ENCODE measurements around the gene ELAVL2. TPM values are rescaled to one million over a fixed set of nuclear protein-coding genes. Genes with fewer than 3 reads are reported as not detected.
"Not testable (repeated sequence)": the region's sequence is repeated elsewhere in the genome, so short reads cannot be mapped to it uniquely, and the experiment has no call there.

Gene ELAVL2
- total RNA-seq, 8 experiments from 2014 or later, result 0.15 to 368 (median 179) TPM

DNA sequence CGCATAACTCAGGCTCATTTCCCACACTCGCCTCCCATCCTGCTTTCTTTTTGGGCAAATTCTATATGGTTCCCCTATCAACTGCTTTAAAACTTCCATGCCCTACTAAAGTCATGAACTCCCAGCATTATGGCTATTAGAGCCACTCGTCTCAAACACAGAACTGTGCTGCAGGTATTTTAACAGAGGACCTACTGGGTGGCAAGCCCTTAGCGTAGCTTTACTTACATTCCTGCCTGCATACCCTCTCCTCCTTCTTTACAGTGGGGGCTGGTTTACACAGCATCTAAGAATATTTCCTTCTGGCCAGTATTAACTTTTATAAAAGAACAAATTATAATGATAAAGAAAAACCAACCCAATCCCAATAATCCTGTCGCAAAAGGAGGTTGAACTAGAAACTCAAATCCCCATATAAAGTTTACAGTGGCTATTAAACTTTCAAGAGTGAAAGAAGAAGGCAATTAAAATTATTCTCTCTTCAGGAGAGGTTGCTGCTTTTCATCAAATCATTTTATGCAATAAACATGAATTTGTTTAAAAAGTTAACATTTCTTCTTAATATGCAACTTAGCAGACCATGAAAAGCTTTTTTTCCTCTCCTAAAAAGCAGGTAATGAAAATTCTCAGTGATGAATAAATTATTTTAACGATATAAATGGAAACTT, 100.6 kb downstream of the ELAVL2 start:
- Histone ChIP-seq H3K4me3 (no peak overlapping the region), H3K27ac (no peak overlapping the region), H3K4me1 (replicated peaks in 1 of 2) (peaks cover 0 to 7% of the 10 kb centered on the region in 2 donors)
- 8 to 100% (median 88%) methylated on average over 2 to 5 of the region's 6 CpGs for WGBS, 10 experiments
- no peak for ATAC-seq (replicated peaks in 6 of 8)
- in situ Hi-C loops (cut with MboI; ENCODE audit: low pct_unique_long_range_greater_than_20kb in 2 of 9, low sequenced_read_pairs in 9 of 9, unreplicated experiment in 9 of 9), result no loop called here

DNA sequence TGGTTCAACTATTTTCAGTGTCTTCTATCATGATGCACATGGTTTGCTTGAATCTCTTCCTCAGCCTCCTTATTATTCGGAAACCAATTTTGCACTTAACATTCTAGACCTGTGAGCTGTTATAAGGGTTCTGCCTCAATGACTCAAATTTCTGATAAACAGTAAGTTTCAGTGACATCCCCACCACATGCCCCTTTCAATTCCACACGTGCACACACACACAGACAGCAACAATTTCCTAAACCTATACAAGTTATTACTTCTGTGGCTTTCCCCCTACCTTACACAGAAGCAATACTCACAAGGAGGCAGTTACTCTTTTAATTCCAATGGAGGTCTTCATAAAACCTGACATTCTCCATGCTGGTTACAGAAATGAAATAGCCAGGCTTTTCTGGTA, 102.4 kb downstream of the ELAVL2 start:
- H3K4me1 ChIP-seq (replicated peaks in 1 of 2), result peaks cover 5 to 7% of the 10 kb centered on the region in 2 donors
- in situ Hi-C loops (cut with MboI; ENCODE audit: low pct_unique_long_range_greater_than_20kb in 2 of 9, low sequenced_read_pairs in 9 of 9, unreplicated experiment in 9 of 9), result no loop called here
- ATAC-seq (replicated peaks in 6 of 8), result no peak
- WGBS, 10 experiments, result 40 to 100% (median 89%) methylated on average over 1 to 2 of the region's 2 CpGs; no CpG with 5 or more reads in 3 of the 10 experiments
- H3K4me3 ChIP-seq, result no peak overlapping the region
- H3K27ac ChIP-seq, result no peak overlapping the region

- H3K4me3 ChIP-seq; ATAC-seq (replicated peaks in 6 of 8); H3K27ac ChIP-seq; H3K4me1 ChIP-seq (replicated peaks in 1 of 2); in situ Hi-C loops (cut with MboI; ENCODE audit: low pct_unique_long_range_greater_than_20kb in 2 of 9, low sequenced_read_pairs in 9 of 9, unreplicated experiment in 9 of 9): not testable (repeated sequence)
- WGBS, 10 experiments, result 20 to 100% (median 100%) methylated on average over 1 of the region's 4 CpGs; no CpG with 5 or more reads in 6 of the 10 experiments
Observed at GRCh38 chr9:23723048-23723447, 103.0 kb downstream of the ELAVL2 start.

- no peak overlapping the region for H3K4me3 ChIP-seq
- H3K4me1 ChIP-seq (replicated peaks in 1 of 2), result peaks cover 7 to 15% of the 10 kb centered on the region in 2 donors
- no peak for ATAC-seq (replicated peaks in 6 of 8)
- in situ Hi-C loops (cut with MboI; ENCODE audit: low pct_unique_long_range_greater_than_20kb in 2 of 9, low sequenced_read_pairs in 9 of 9, unreplicated experiment in 9 of 9), result no loop called here
- H3K27ac ChIP-seq, result no peak overlapping the region
Observed at GRCh38 chr9:23721466-23721865, 104.6 kb downstream of the ELAVL2 start.

- Histone ChIP-seq H3K27ac (no peak overlapping the region), H3K4me3 (no peak overlapping the region), H3K4me1 (replicated peaks in 1 of 2) (peaks cover 0 to 15% of the 10 kb centered on the region in 2 donors)
- no peak for ATAC-seq (replicated peaks in 6 of 8)
- 0 to 100% (median 95%) methylated on average over 1 to 2 of the region's 2 CpGs; no CpG with 5 or more reads in 3 of the 10 experiments for WGBS, 10 experiments
- in situ Hi-C loops (cut with MboI; ENCODE audit: low pct_unique_long_range_greater_than_20kb in 2 of 9, low sequenced_read_pairs in 9 of 9, unreplicated experiment in 9 of 9), result no loop called here
Observed at GRCh38 chr9:23717505-23717904, 108.5 kb downstream of the ELAVL2 start.

- H3K4me3 ChIP-seq, result no peak overlapping the region
- H3K27ac ChIP-seq, result no peak overlapping the region
- in situ Hi-C loops (cut with MboI; ENCODE audit: low pct_unique_long_range_greater_than_20kb in 2 of 9, low sequenced_read_pairs in 9 of 9, unreplicated experiment in 9 of 9), result no loop called here
- peaks cover 0 to 6% of the 10 kb centered on the region in 2 donors for H3K4me1 ChIP-seq (replicated peaks in 1 of 2)
- 16 to 100% (median 65%) methylated on average over 1 to 3 of the region's 3 CpGs; no CpG with 5 or more reads in 2 of the 10 experiments for WGBS, 10 experiments
- ATAC-seq (replicated peaks in 6 of 8), result no peak
Observed at GRCh38 chr9:23707249-23707648, 118.8 kb downstream of the ELAVL2 start.

- Histone ChIP-seq H3K4me1 (replicated peaks in 1 of 2) (peaks cover 0 to 6% of the 10 kb centered on the region in 2 donors), H3K4me3 (no peak overlapping the region), H3K27ac (no peak overlapping the region)
- in situ Hi-C loops (cut with MboI; ENCODE audit: low pct_unique_long_range_greater_than_20kb in 2 of 9, low sequenced_read_pairs in 9 of 9, unreplicated experiment in 9 of 9), result no loop called here
- 0 to 100% (median 83%) methylated on average over 1 to 3 of the region's 3 CpGs; no CpG with 5 or more reads in 1 of the 10 experiments for WGBS, 10 experiments
- no peak for ATAC-seq (replicated peaks in 6 of 8)
Observed at GRCh38 chr9:23702311-23702922, 123.6 kb downstream of the ELAVL2 start.

DNA sequence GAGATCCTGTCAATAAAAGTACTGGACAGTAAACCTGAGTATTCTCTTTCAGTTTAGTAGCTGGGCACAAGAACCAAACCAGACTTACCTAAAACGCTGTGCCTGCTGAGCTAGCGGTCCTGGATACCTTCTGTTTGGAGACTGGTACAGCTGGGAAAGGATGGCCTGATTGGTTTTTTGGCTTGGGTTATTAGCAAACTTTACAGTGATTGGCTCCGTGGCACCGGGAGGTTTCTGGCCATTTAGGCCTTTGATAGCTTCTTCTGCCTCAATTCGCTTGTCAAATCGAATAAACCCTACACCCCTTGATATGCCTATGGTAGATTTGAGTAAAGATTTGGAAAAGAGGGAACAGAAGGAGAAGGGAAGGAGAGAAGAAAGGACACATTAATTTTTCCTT, 124.7 kb downstream of the ELAVL2 start:
- H3K27ac ChIP-seq, result no peak overlapping the region
- peaks cover 0 to 6% of the 10 kb centered on the region in 2 donors for H3K4me1 ChIP-seq (replicated peaks in 1 of 2)
- ATAC-seq (replicated peaks in 6 of 8), result no peak
- in situ Hi-C loops (cut with MboI; ENCODE audit: low pct_unique_long_range_greater_than_20kb in 2 of 9, low sequenced_read_pairs in 9 of 9, unreplicated experiment in 9 of 9), result no loop called here
- no peak overlapping the region for H3K4me3 ChIP-seq
- 46 to 100% (median 93%) methylated on average over 1 to 6 of the region's 6 CpGs; no CpG with 5 or more reads in 3 of the 10 experiments for WGBS, 10 experiments

DNA sequence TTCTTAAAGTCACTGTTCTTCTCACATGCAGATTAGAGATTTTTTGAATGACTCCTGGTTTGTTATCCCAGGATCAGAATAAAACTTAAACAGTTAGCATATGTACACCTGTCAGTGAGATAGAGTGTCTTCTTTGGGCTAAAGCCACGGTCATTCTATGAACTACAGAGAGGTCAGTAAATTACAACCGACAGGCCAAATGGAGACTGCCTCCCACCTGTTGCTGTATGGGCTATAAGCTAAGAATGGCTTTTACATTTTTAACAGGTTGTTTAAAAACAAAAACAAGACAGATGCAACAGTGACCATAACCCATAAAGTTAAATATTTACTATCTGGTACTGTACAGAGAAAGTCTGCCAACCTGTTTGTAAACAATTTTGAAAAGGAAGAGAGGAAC, 125.7 kb downstream of the ELAVL2 start:
- no peak overlapping the region for H3K27ac ChIP-seq
- 0 to 30% (median 4%) methylated on average over 1 to 2 of the region's 2 CpGs; no CpG with 5 or more reads in 3 of the 10 experiments for WGBS, 10 experiments
- in situ Hi-C loops (cut with MboI; ENCODE audit: low pct_unique_long_range_greater_than_20kb in 2 of 9, low sequenced_read_pairs in 9 of 9, unreplicated experiment in 9 of 9), result no loop called here
- no peak overlapping the region for H3K4me3 ChIP-seq
- ATAC-seq (replicated peaks in 6 of 8), result no peak
- H3K4me1 ChIP-seq (replicated peaks in 1 of 2), result peaks cover 0 to 3% of the 10 kb centered on the region in 2 donors

DNA sequence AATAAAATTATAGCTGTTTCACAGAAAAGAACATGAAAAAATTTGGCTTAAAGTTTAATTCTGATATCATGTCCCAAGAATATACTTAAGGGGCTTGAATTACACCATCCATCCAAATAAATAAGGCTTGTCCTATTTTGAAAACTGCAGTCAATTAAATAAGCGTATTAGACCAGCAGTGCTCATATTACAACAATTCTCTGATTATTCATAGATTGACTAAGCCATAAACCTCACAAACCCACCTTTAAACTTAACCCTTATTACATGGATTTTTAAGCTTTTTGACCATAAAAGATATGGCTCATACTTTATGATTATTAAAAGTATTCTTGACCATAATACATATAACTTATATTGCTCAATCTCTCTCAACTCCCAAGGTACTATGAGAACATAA, 127.9 kb downstream of the ELAVL2 start:
- WGBS, 10 experiments, result 0 to 100% (median 88%) methylated on average over 1 of the region's 1 CpG; no CpG with 5 or more reads in 3 of the 10 experiments
- no peak overlapping the region for H3K27ac ChIP-seq
- peaks cover 0 to 3% of the 10 kb centered on the region in 2 donors for H3K4me1 ChIP-seq (replicated peaks in 1 of 2)
- no peak overlapping the region for H3K4me3 ChIP-seq
- no peak for ATAC-seq (replicated peaks in 6 of 8)
- in situ Hi-C loops (cut with MboI; ENCODE audit: low pct_unique_long_range_greater_than_20kb in 2 of 9, low sequenced_read_pairs in 9 of 9, unreplicated experiment in 9 of 9), result no loop called here

DNA sequence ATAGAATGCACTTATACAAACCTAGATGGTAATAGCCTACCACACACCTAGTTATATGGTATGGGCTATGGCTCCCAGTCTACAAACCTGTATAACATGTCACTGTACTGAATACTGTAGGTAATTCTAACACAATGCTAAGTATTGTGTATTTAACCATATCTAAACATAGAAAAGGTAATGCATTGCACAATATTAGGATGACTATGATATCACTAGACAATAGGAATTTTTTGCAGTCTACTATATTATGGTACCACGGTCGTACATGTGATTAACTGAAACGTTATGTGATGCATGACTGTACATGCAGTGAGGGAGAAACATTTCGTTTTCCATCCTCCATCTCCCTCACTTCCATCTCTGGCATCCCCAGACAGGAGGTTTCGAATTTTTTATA, 130.5 kb downstream of the ELAVL2 start:
- in situ Hi-C loops (cut with MboI; ENCODE audit: low pct_unique_long_range_greater_than_20kb in 2 of 9, low sequenced_read_pairs in 9 of 9, unreplicated experiment in 9 of 9), result no loop called here
- no peak for ATAC-seq (replicated peaks in 6 of 8)
- Histone ChIP-seq H3K4me1 (replicated peaks in 1 of 2) (peaks cover 0 to 4% of the 10 kb centered on the region in 2 donors), H3K4me3 (no peak overlapping the region), H3K27ac (no peak overlapping the region)
- WGBS, 10 experiments, result 0 to 100% (median 95%) methylated on average over 2 to 5 of the region's 5 CpGs; no CpG with 5 or more reads in 2 of the 10 experiments

DNA sequence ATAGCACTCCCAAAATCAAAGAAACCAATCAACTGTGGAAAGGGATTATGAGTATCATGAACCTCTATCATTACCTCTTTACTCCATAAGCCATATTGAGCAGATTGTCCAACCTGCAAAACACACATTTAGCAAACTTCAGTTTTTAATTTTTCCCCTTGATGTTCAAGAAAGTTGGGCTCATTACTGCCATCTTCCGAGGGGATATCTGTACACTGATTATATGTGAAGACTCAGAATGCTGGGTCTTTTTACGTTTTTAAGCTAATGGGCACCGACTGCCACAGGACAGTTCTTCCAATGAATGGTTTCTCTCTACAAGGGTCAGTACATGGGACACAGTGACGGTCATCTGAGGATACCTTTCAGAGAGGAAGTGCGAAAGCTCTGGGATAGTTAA, 132.7 kb downstream of the ELAVL2 start:
- Histone ChIP-seq H3K27ac (no peak overlapping the region), H3K4me3 (no peak overlapping the region), H3K4me1 (replicated peaks in 1 of 2) (peaks cover 0 to 6% of the 10 kb centered on the region in 2 donors)
- ATAC-seq (replicated peaks in 6 of 8), result no peak
- in situ Hi-C loops (cut with MboI; ENCODE audit: low pct_unique_long_range_greater_than_20kb in 2 of 9, low sequenced_read_pairs in 9 of 9, unreplicated experiment in 9 of 9), result no loop called here
- 10 to 100% (median 90%) methylated on average over 1 to 5 of the region's 5 CpGs; no CpG with 5 or more reads in 1 of the 10 experiments for WGBS, 10 experiments

DNA sequence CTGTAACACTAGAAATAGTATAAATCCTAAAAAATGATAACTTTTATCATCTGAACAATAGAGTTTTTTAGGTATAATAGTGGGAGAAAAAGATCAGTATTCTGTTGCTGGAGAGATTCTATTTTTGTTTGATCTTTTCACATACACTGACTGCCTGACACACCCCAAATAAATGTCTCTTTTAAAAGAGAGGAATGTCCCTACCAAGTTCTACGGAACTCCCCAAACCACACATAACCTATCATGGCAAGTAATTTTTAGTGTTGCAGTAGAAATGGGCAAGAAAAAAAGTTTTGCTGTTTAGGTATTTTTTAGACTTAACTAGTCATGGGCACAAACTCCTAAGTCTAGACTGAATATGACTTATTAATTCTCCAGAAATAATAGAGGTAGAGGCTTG, 139.1 kb downstream of the ELAVL2 start:
- in situ Hi-C loops (cut with MboI; ENCODE audit: low pct_unique_long_range_greater_than_20kb in 2 of 9, low sequenced_read_pairs in 9 of 9, unreplicated experiment in 9 of 9), result no loop called here
- Histone ChIP-seq H3K4me3 (no peak overlapping the region), H3K4me1 (replicated peaks in 1 of 2) (peaks cover 0 to 5% of the 10 kb centered on the region in 2 donors), H3K27ac (no peak overlapping the region)
- no peak for ATAC-seq (replicated peaks in 6 of 8)
- 27 to 100% (median 85%) methylated on average over 1 of the region's 1 CpG; no CpG with 5 or more reads in 2 of the 10 experiments for WGBS, 10 experiments

Data from motor neuron (in vitro differentiated cells).